ENCODE data around the gene KYNU. TPM values are rescaled to one million over a fixed set of nuclear protein-coding genes. Genes with fewer than 3 reads are reported as not detected.
A peak's percentile ranks its signal among the peaks of the same experiment; 100 is the strongest.
"Not testable (repeated sequence)": the region's sequence is repeated elsewhere in the genome, so short reads cannot be mapped to it uniquely, and the experiment has no call there.

Gene KYNU
- total and polyA plus RNA-seq, 2 of the 13 experiments (the other 11 are each of a cell fraction or from before 2014, with no cell fraction given): 21.9 to 68.6 TPM

DNA sequence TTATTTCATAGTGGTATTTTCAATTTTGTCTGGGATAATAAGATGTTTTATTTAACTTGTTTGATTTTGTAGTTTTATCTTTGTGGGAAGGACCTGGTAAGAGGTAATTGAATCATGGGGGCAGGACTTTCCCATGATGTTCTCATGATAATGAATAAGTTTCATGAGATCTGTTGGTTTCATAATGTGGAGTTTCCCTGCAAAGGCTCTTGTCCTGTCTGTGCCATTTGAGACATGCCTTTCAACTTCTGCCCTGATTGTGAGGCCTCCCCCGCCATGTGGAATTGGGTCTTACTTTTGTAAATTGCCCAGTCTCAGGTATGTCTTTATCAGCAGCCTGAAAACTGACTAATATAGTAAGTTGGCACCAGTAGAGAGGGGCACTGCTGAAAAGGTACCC, 174.0 kb downstream of the KYNU start:
- Histone ChIP-seq H3K4me1 (ENCODE audit: insufficient read depth, low read length) (no peaks in the 10 kb centered on the region), H4K20me1 (ENCODE audit: insufficient read depth, low read length) (no peaks in the 10 kb centered on the region), H3K36me3 (replicated peaks in 1 of 2; ENCODE audit: control insufficient read depth in 1 of 2, insufficient read depth in 2 of 2, low read length in 2 of 2) (no peaks in the 10 kb centered on the region), H3K4me3 (replicated peaks in 1 of 3; ENCODE audit: insufficient read depth in 1 of 3, low read depth in 2 of 3, low read length in 3 of 3) (no peak overlapping the region), H3K9ac (ENCODE audit: insufficient read depth, low read depth, low read length) (no peak overlapping the region), H2AFZ (ENCODE audit: low read length) (no peak overlapping the region), H3K27me3 (ENCODE audit: control insufficient read depth in 1 of 2, insufficient read depth in 2 of 2, low read length in 2 of 2) (no peaks in the 10 kb centered on the region), H3K4me2 (ENCODE audit: low read depth, low read length) (no peak overlapping the region), H3K27ac (ENCODE audit: extremely low read length, insufficient read depth, low read length) (no peak overlapping the region), H3K9me3 (ENCODE audit: low read length) (peaks cover 14% of the 10 kb centered on the region), H3K79me2 (ENCODE audit: insufficient read depth, low read length) (no peaks in the 10 kb centered on the region)
- in situ Hi-C loops (cut with HindIII; ENCODE audit: extremely low pct_ligation_motif_present, low pct_unique_long_range_greater_than_20kb) (no loop called here), intact Hi-C loops (cut with micrococcal nuclease; ENCODE audit: unreplicated experiment) (no loop called here)
- FAIRE-seq (no peak), ATAC-seq (no peak), DNase-seq (ENCODE audit: low spot score) (no peak)
- CTCF ChIA-PET (ENCODE audit: low intra/inter-chr PET ratio, low total read pairs): no interaction called here
- POLR2A ChIA-PET: no interaction called here
- BruUV-seq (replicated peaks): TSS peak; percentile 11
- 100% methylated on average over 1 of the region's 1 CpG for WGBS (ENCODE audit: low lambda C conversion rate)
- TF ChIP-seq, protein P1, sequence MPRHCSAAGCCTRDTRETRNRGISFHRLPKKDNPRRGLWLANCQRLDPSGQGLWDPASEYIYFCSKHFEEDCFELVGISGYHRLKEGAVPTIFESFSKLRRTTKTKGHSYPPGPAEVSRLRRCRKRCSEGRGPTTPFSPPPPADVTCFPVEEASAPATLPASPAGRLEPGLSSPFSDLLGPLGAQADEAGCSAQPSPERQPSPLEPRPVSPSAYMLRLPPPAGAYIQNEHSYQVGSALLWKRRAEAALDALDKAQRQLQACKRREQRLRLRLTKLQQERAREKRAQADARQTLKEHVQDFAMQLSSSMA (CRISPR knock-in tag; IDR thresholded peaks at IDR 0.05): no peak
- TF ChIP-seq BORCS8-MEF2B (CRISPR knock-in tag; IDR thresholded peaks at IDR 0.05) (no peak), ZNF138 (CRISPR knock-in tag; IDR thresholded peaks at IDR 0.05; ENCODE audit: low read depth) (no peak)

DNA sequence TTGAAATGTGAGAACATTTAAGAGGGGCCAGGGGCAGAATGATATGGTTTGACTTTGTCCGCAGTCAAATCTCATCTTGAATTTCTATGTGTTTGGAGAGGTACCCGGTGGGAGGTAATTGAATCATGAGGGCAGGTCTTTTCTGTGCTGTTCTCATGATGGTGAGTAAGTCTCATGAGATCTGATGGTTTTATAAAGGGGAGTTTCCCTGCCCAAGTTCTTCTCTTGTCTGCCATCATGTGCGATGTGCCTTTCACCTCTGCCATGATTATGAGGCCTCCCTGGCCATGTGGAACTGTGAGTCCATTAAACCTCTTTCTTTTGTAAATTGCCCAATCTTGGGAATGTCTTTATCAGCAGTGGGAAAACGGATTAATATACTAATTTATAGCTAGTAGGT, 176.0 kb downstream of the KYNU start:
- H3K4me1 ChIP-seq (ENCODE audit: insufficient read depth, low read length); H3K27me3 ChIP-seq (ENCODE audit: control insufficient read depth in 1 of 2, insufficient read depth in 2 of 2, low read length in 2 of 2); in situ Hi-C loops (cut with HindIII; ENCODE audit: extremely low pct_ligation_motif_present, low pct_unique_long_range_greater_than_20kb); FAIRE-seq; H3K27ac ChIP-seq (ENCODE audit: extremely low read length, insufficient read depth, low read length); intact Hi-C loops (cut with micrococcal nuclease; ENCODE audit: unreplicated experiment); POLR2A ChIA-PET; H3K36me3 ChIP-seq (replicated peaks in 1 of 2; ENCODE audit: control insufficient read depth in 1 of 2, insufficient read depth in 2 of 2, low read length in 2 of 2); H3K9ac ChIP-seq (ENCODE audit: insufficient read depth, low read depth, low read length); CTCF ChIA-PET (ENCODE audit: low intra/inter-chr PET ratio, low total read pairs); H2AFZ ChIP-seq (ENCODE audit: low read length); DNase-seq (ENCODE audit: low spot score); H3K4me3 ChIP-seq (replicated peaks in 1 of 3; ENCODE audit: insufficient read depth in 1 of 3, low read depth in 2 of 3, low read length in 3 of 3); H4K20me1 ChIP-seq (ENCODE audit: insufficient read depth, low read length); BruUV-seq (replicated peaks); H3K4me2 ChIP-seq (ENCODE audit: low read depth, low read length); ATAC-seq; H3K79me2 ChIP-seq (ENCODE audit: insufficient read depth, low read length): not testable (repeated sequence)
- 67% methylated on average over 4 of the region's 4 CpGs for WGBS (ENCODE audit: low lambda C conversion rate)
- peaks cover 24% of the 10 kb centered on the region for H3K9me3 ChIP-seq (ENCODE audit: low read length)

Data from HepG2 (cell line).